Measurements from ENCODE around the gene FEV.
A peak's percentile ranks its signal among the peaks of the same experiment; 100 is the strongest.

The FEV gene

GRCh38 chr2:218979846-218980734, 4.9 kb downstream of the FEV start:
- peak; percentile 48 to 76 (median 60) for DNase-seq (ENCODE audit: low read depth in 3 of 3, low spot score in 1 of 3)

- DNase-seq (ENCODE audit: low read depth in 3 of 3, low spot score in 1 of 3) = no peak
These were observed 9.8 kb downstream of the FEV start for GRCh38 chr2:218975060-218975777.

GRCh38 chr2:218970894-218971293, 14.1 kb downstream of the FEV start:
- DNase-seq (ENCODE audit: low read depth in 3 of 3, low spot score in 1 of 3) = no peak

- no peak for DNase-seq (ENCODE audit: low read depth in 3 of 3, low spot score in 1 of 3)
These were observed 20.8 kb downstream of the FEV start for GRCh38 chr2:218964041-218964771.

GRCh38 chr2:218963601-218964000, 21.4 kb downstream of the FEV start:
- DNase-seq (ENCODE audit: low read depth in 3 of 3, low spot score in 1 of 3) = no peak

GRCh38 chr2:218962859-218963492, 22.0 kb downstream of the FEV start:
- peak in 1 of 3 donors; percentile 49 for DNase-seq (ENCODE audit: low read depth in 3 of 3, low spot score in 1 of 3)

- no peak for DNase-seq (ENCODE audit: low read depth in 3 of 3, low spot score in 1 of 3)
These were observed 23.1 kb downstream of the FEV start for GRCh38 chr2:218961651-218962570.

GRCh38 chr2:218961229-218961628, 23.8 kb downstream of the FEV start:
- DNase-seq (ENCODE audit: low read depth in 3 of 3, low spot score in 1 of 3) = no peak

- DNase-seq (ENCODE audit: low read depth in 3 of 3, low spot score in 1 of 3) = no peak
These were observed 24.4 kb downstream of the FEV start for GRCh38 chr2:218960309-218961165.

GRCh38 chr2:218959761-218960308, 25.1 kb downstream of the FEV start:
- DNase-seq (ENCODE audit: low read depth in 3 of 3, low spot score in 1 of 3) = no peak

- peak in 2 of 3 donors; percentile 18 to 43 for DNase-seq (ENCODE audit: low read depth in 3 of 3, low spot score in 1 of 3)
These were observed 25.7 kb downstream of the FEV start, which contains the start of gene CDK5R2 for GRCh38 chr2:218959141-218959731. Gene CDK5R2, plus strand, starts transcription at chr2:218959666. Its CDS starts 155 bp downstream, at chr2:218959821.

- DNase-seq (ENCODE audit: low read depth in 3 of 3, low spot score in 1 of 3) = no peak
These were observed 26.7 kb downstream of the FEV start for GRCh38 chr2:218958276-218958675.

- no peak for DNase-seq (ENCODE audit: low read depth in 3 of 3, low spot score in 1 of 3)
These were observed 27.3 kb downstream of the FEV start for GRCh38 chr2:218957671-218958070.

- no peak for DNase-seq (ENCODE audit: low read depth in 3 of 3, low spot score in 1 of 3)
These were observed 28.9 kb downstream of the FEV start for GRCh38 chr2:218956039-218956438.

GRCh38 chr2:218954541-218955300, 30.3 kb downstream of the FEV start:
- DNase-seq (ENCODE audit: low read depth in 3 of 3, low spot score in 1 of 3) = no peak

GRCh38 chr2:218953366-218953954, 31.5 kb downstream of the FEV start:
- no peak for DNase-seq (ENCODE audit: low read depth in 3 of 3, low spot score in 1 of 3)

GRCh38 chr2:218952160-218952559, 32.8 kb downstream of the FEV start:
- no peak for DNase-seq (ENCODE audit: low read depth in 3 of 3, low spot score in 1 of 3)
